SK-N-SH treated with all-trans-retinoic acid at 6 μM for 48 hours (cell line): Measurements from ENCODE around the gene GPC6.

Experiments used
- ATAC-seq: fragments of 200-7000 bp; cut with Tn5 transposase; 3 replicates; pipeline ENCODE4 v1.9.1; 2020; ENCODE audit warnings: mild to moderate bottlenecking, moderate library complexity
- ARNTL ChIP-seq: fragments of 450-650 bp; formaldehyde crosslinking; IDR thresholded peaks from 2 replicates; pipeline ENCODE4 v1.5.0; 2020; ENCODE audit warnings: low read depth, mild to moderate bottlenecking, moderate library complexity, borderline replicate concordance
- BACH2 ChIP-seq: fragments of 250-450 bp; sonication (Bioruptor Pico); IDR thresholded peaks from 2 replicates; pipeline ENCODE4 v1.9.0; 2021; ENCODE audit warnings: mild to moderate bottlenecking, borderline replicate concordance
- CSDC2 ChIP-seq: fragments of 250-450 bp; sonication (Bioruptor Pico); IDR thresholded peaks from 2 replicates; pipeline ENCODE4 v1.5.0; 2020; ENCODE audit warnings: mild to moderate bottlenecking, moderate library complexity
- ESRRG ChIP-seq: fragments of 250-450 bp; sonication (Bioruptor Pico); IDR thresholded peaks from 2 replicates; pipeline ENCODE4 v1.6.1; 2021; ENCODE audit warnings: mild to moderate bottlenecking
- GLIS3 ChIP-seq: fragments of 250-450 bp; sonication (Bioruptor Pico); IDR thresholded peaks from 2 replicates; pipeline ENCODE4 v1.5.0; 2020; ENCODE audit warnings: mild to moderate bottlenecking, moderate library complexity
- ISL1 ChIP-seq: fragments of 250-450 bp; sonication (Bioruptor Pico); IDR thresholded peaks from 2 replicates; pipeline ENCODE4 v2.1.2; 2022; ENCODE audit warnings: mild to moderate bottlenecking, moderate library complexity
- OSR1 ChIP-seq: fragments of 250-450 bp; sonication (Bioruptor Pico); IDR thresholded peaks from 2 replicates; pipeline ENCODE4 v1.8.0; 2022; ENCODE audit warnings: moderate library complexity, mild to moderate bottlenecking, inconsistent platforms
- RARB ChIP-seq: fragments of 250-450 bp; sonication (Bioruptor Pico); IDR thresholded peaks from 2 replicates; pipeline ENCODE4 v1.8.0; 2021; ENCODE audit warnings: mild to moderate bottlenecking, moderate library complexity
- SNAI2 ChIP-seq: fragments of 250-450 bp; sonication (Bioruptor Pico); IDR thresholded peaks from 2 replicates; pipeline ENCODE4 v1.5.0; 2020; ENCODE audit warnings: mild to moderate bottlenecking, moderate library complexity
- TCF4 ChIP-seq: fragments of 250-450 bp; sonication (Bioruptor Pico); IDR thresholded peaks from 2 replicates; pipeline ENCODE4 v1.8.0; 2021; ENCODE audit warnings: mild to moderate bottlenecking, moderate library complexity, borderline replicate concordance
- TOX ChIP-seq: fragments of 250-450 bp; sonication (Bioruptor Pico); IDR thresholded peaks from 2 replicates; pipeline ENCODE4 v1.8.0; 2021; ENCODE audit warnings: mild to moderate bottlenecking, moderate library complexity, borderline replicate concordance
- ZC3H10 ChIP-seq: fragments of 250-450 bp; sonication (Bioruptor Pico); IDR thresholded peaks from 2 replicates; pipeline ENCODE4 v1.5.1; 2021; ENCODE audit warnings: mild to moderate bottlenecking, moderate library complexity
- ZFP3 ChIP-seq: fragments of 250-450 bp; sonication (Bioruptor Pico); IDR thresholded peaks from 2 replicates; pipeline ENCODE4 v1.5.0; 2020; ENCODE audit warnings: mild to moderate bottlenecking, moderate library complexity
- ZNF565 ChIP-seq: fragments of 450-650 bp; formaldehyde crosslinking; conservative IDR thresholded peaks from 2 replicates; pipeline ENCODE4 v1.5.0; 2020; ENCODE audit warnings: low read depth, mild to moderate bottlenecking, moderate library complexity
- ZNF70 ChIP-seq: fragments of 450-650 bp; formaldehyde crosslinking; IDR thresholded peaks from 2 replicates; pipeline ENCODE4 v1.5.0; 2020; ENCODE audit warnings: mild to moderate bottlenecking, moderate library complexity
- ZNF8 ChIP-seq: fragments of 450-650 bp; formaldehyde crosslinking; IDR thresholded peaks from 2 replicates; pipeline ENCODE4 v1.5.0; 2020; ENCODE audit warnings: mild to moderate bottlenecking, moderate library complexity
- TF ChIP-seq, protein P1 (sequence below): fragments of 250-450 bp; sonication (Bioruptor Pico); IDR thresholded peaks from 2 replicates; pipeline ENCODE4 v1.8.0; 2021; ENCODE audit warnings: low read depth, mild to moderate bottlenecking, moderate library complexity, borderline replicate concordance
- TF ChIP-seq, protein P2 (sequence below): fragments of 250-450 bp; sonication (Bioruptor Pico); IDR thresholded peaks from 2 replicates; pipeline ENCODE4 v1.8.0; 2020; ENCODE audit warnings: mild to moderate bottlenecking, moderate library complexity, borderline replicate concordance
- TF ChIP-seq, protein P3 (sequence below): fragments of 250-450 bp; sonication (Bioruptor Pico); IDR thresholded peaks from 2 replicates; pipeline ENCODE4 v1.5.1; 2020; ENCODE audit warnings: low read depth, mild to moderate bottlenecking, moderate library complexity
- TF ChIP-seq, protein P4 (sequence below): fragments of 250-450 bp; sonication (Bioruptor Pico); IDR thresholded peaks from 2 replicates; pipeline ENCODE4 v1.5.0; 2020; ENCODE audit warnings: mild to moderate bottlenecking, moderate library complexity

GPC6 gene

DNA sequence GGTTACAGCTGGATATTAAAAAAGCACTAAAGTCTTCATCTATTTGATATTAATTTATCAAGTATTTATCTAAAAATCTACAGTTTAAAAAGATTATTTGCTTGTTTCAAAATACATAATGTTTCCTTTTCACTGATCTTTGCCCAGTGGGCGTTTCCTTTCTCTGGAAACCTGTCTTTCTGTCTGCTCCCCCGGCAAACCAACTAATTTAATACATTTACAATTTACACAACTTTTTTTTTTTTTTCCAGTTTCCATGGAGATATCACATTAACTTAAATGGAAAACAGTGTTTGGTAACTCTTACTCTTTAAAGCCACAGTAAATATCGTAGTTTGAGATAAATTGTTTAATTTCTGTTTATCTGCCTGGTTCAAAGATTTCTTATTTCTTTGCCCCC, 5.3 kb downstream of the GPC6 start:
- no peak for ATAC-seq

DNA sequence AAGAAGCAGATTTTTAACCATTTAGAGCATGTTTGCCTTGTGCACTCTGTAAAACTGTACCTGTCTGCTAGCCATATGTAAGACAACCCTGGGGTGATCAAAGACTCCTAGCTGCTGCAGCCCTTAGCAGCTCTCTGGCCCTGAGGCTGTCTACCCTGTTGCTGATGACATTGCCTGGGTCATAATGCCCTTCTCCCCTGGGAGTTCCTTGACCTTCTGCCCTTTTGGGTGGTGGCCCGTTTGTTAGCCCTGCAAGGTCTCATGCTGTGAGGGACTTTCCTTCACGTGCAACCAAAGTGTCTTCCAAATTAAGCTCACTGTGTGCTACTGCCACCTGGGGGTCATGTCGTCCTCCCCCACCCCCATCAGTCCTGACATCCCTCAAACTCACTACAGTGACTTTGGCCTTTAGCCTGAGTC, 7.4 kb downstream of the GPC6 start:
- no peak for ATAC-seq
- TF ChIP-seq GLIS3 (CRISPR knock-in tag): no peak
- TF ChIP-seq, protein P1, sequence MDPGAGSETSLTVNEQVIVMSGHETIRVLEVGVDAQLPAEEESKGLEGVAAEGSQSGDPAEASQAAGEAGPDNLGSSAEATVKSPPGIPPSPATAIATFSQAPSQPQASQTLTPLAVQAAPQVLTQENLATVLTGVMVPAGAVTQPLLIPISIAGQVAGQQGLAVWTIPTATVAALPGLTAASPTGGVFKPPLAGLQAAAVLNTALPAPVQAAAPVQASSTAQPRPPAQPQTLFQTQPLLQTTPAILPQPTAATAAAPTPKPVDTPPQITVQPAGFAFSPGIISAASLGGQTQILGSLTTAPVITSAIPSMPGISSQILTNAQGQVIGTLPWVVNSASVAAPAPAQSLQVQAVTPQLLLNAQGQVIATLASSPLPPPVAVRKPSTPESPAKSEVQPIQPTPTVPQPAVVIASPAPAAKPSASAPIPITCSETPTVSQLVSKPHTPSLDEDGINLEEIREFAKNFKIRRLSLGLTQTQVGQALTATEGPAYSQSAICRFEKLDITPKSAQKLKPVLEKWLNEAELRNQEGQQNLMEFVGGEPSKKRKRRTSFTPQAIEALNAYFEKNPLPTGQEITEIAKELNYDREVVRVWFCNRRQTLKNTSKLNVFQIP (CRISPR knock-in tag): no peak
- TF ChIP-seq, all 23 proteins: peak for 0

More for the DNA sequence above, 5.3 kb downstream of the GPC6 start:
- TF ChIP-seq ARNTL (CRISPR knock-in tag) (no peak), SNAI2 (CRISPR knock-in tag) (no peak), ESRRG (CRISPR knock-in tag) (no peak), GLIS3 (CRISPR knock-in tag) (no peak), ZC3H10 (CRISPR knock-in tag) (no peak), TCF4 (CRISPR knock-in tag) (no peak), RARB (CRISPR knock-in tag) (no peak), OSR1 (CRISPR knock-in tag) (no peak), CSDC2 (CRISPR knock-in tag) (no peak), BACH2 (no peak), TOX (CRISPR knock-in tag) (no peak), ZNF70 (CRISPR knock-in tag) (no peak), ZNF565 (CRISPR knock-in tag) (no peak)
- TF ChIP-seq, protein P2, sequence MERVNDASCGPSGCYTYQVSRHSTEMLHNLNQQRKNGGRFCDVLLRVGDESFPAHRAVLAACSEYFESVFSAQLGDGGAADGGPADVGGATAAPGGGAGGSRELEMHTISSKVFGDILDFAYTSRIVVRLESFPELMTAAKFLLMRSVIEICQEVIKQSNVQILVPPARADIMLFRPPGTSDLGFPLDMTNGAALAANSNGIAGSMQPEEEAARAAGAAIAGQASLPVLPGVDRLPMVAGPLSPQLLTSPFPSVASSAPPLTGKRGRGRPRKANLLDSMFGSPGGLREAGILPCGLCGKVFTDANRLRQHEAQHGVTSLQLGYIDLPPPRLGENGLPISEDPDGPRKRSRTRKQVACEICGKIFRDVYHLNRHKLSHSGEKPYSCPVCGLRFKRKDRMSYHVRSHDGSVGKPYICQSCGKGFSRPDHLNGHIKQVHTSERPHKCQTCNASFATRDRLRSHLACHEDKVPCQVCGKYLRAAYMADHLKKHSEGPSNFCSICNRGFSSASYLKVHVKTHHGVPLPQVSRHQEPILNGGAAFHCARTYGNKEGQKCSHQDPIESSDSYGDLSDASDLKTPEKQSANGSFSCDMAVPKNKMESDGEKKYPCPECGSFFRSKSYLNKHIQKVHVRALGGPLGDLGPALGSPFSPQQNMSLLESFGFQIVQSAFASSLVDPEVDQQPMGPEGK (CRISPR knock-in tag): no peak
- TF ChIP-seq, protein P3, sequence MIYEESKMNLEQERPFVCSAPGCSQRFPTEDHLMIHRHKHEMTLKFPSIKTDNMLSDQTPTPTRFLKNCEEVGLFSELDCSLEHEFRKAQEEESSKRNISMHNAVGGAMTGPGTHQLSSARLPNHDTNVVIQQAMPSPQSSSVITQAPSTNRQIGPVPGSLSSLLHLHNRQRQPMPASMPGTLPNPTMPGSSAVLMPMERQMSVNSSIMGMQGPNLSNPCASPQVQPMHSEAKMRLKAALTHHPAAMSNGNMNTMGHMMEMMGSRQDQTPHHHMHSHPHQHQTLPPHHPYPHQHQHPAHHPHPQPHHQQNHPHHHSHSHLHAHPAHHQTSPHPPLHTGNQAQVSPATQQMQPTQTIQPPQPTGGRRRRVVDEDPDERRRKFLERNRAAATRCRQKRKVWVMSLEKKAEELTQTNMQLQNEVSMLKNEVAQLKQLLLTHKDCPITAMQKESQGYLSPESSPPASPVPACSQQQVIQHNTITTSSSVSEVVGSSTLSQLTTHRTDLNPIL (CRISPR knock-in tag): no peak
- TF ChIP-seq, protein P1 (CRISPR knock-in tag): no peak
- TF ChIP-seq, protein P4, sequence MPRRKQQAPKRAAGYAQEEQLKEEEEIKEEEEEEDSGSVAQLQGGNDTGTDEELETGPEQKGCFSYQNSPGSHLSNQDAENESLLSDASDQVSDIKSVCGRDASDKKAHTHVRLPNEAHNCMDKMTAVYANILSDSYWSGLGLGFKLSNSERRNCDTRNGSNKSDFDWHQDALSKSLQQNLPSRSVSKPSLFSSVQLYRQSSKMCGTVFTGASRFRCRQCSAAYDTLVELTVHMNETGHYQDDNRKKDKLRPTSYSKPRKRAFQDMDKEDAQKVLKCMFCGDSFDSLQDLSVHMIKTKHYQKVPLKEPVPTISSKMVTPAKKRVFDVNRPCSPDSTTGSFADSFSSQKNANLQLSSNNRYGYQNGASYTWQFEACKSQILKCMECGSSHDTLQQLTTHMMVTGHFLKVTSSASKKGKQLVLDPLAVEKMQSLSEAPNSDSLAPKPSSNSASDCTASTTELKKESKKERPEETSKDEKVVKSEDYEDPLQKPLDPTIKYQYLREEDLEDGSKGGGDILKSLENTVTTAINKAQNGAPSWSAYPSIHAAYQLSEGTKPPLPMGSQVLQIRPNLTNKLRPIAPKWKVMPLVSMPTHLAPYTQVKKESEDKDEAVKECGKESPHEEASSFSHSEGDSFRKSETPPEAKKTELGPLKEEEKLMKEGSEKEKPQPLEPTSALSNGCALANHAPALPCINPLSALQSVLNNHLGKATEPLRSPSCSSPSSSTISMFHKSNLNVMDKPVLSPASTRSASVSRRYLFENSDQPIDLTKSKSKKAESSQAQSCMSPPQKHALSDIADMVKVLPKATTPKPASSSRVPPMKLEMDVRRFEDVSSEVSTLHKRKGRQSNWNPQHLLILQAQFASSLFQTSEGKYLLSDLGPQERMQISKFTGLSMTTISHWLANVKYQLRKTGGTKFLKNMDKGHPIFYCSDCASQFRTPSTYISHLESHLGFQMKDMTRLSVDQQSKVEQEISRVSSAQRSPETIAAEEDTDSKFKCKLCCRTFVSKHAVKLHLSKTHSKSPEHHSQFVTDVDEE (CRISPR knock-in tag): no peak

DNA sequence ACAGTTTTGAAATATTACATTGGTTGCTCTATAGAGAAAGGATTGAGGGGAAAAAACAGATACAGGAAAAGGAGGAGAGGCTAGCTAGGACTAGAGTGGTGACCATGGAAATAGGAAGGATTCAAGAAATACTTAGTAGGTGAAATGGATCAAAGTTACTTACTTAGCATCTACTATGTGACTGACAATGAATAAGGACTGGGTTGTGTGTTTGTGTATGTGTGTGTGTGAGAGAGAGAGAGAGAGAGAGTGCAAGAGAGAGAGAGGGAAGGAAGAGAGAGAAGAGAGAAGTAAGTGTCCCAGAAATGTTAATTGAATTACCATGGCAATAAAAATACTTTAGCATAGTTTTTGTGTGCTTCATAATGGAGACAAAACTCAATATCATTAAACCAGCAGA, 7.9 kb downstream of the GPC6 start:
- no peak for ATAC-seq

More for the DNA sequence above, 7.9 kb downstream of the GPC6 start:
- no peak for TF ChIP-seq ZFP3 (CRISPR knock-in tag)
- no peak for TF ChIP-seq GLIS3 (CRISPR knock-in tag)
- no peak for TF ChIP-seq SNAI2 (CRISPR knock-in tag)
- no peak for TF ChIP-seq ZC3H10 (CRISPR knock-in tag)
- TF ChIP-seq CSDC2 (CRISPR knock-in tag): no peak
- no peak for TF ChIP-seq ZNF70 (CRISPR knock-in tag)
- TF ChIP-seq RARB (CRISPR knock-in tag): no peak
- no peak for TF ChIP-seq ISL1 (CRISPR knock-in tag)
- TF ChIP-seq TOX (CRISPR knock-in tag): no peak
- TF ChIP-seq ZNF8 (CRISPR knock-in tag): no peak
- TF ChIP-seq, protein P1 (CRISPR knock-in tag): no peak
